Type B pancreatic cell (in vitro differentiated cells): ENCODE data around the gene TSPAN19. TPM values are rescaled to one million over a fixed set of nuclear protein-coding genes. Genes with fewer than 3 reads are reported as not detected.

Source experiments
- DNase-seq: peaks from one replicate; pipeline ENCODE4 v3.0.0; 2021; ENCODE audit warnings: mixed read lengths; ENCODE audit not compliant: unreplicated experiment; ENCODE audit errors: extremely low spot score
- H3K27ac Mint-ChIP-seq: 2 replicates; pipeline ENCODE4 v1.8.0; 2021; ENCODE audit warnings: mild to moderate bottlenecking, mixed read lengths
- H3K27me3 Mint-ChIP-seq: 2 replicates; pipeline ENCODE4 v1.8.0; 2021; ENCODE audit warnings: mixed read lengths
- H3K36me3 Mint-ChIP-seq: 2 replicates; pipeline ENCODE4 v1.8.0; 2021; ENCODE audit warnings: mixed read lengths
- H3K4me1 Mint-ChIP-seq: one replicate; pipeline ENCODE4 v1.8.0; 2021; ENCODE audit warnings: mixed read lengths; ENCODE audit not compliant: unreplicated experiment
- H3K4me3 Mint-ChIP-seq: 2 replicates; pipeline ENCODE4 v1.8.0; 2021; ENCODE audit warnings: mild to moderate bottlenecking, mixed read lengths
- H3K9me3 Mint-ChIP-seq: 2 replicates; pipeline ENCODE4 v1.8.0; 2021; ENCODE audit warnings: mixed read lengths
- total RNA-seq: library from RNA; stranded (reverse); gene quantifications from 2 replicates; pipeline ENCODE4 v1.2.1, GENCODE V29; 2021; ENCODE audit warnings: low replicate concordance
- TF ChIP-seq, protein P1 (sequence below): fragments of 200-600 bp; sonication (generic); conservative IDR thresholded peaks from 2 replicates; pipeline ENCODE4 v1.5.0; 2021; ENCODE audit warnings: antibody characterized with exemption, mild to moderate bottlenecking

Gene TSPAN19
- total RNA-seq, 1 donor from 2014 or later: 0.56 TPM

DNA sequence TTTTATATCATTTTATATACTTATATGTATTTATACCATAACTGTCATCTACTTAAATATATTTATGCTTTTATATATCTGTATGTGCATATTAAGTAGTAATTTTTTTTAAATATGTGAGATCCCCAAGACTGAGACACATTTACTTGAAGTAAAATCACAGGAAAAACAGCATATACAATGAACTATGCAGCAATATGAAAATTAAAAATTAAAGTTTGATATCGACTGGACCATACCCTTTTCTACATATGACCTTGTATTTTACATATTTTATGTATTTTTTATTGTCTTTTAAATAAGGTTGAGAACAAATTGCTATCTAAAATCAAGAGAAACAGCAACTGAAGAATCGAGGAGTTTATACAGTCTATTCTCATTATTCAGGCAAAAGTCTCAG lies 50.0 kb downstream of the TSPAN19 start:
- Mint-ChIP-seq H3K4me3 (no peak overlapping the region), H3K4me1 (no peaks in the 10 kb centered on the region), H3K36me3 (no peaks in the 10 kb centered on the region), H3K9me3 (no peaks in the 10 kb centered on the region), H3K27ac (no peak overlapping the region), H3K27me3 (no peaks in the 10 kb centered on the region)
- TF ChIP-seq, protein P1, sequence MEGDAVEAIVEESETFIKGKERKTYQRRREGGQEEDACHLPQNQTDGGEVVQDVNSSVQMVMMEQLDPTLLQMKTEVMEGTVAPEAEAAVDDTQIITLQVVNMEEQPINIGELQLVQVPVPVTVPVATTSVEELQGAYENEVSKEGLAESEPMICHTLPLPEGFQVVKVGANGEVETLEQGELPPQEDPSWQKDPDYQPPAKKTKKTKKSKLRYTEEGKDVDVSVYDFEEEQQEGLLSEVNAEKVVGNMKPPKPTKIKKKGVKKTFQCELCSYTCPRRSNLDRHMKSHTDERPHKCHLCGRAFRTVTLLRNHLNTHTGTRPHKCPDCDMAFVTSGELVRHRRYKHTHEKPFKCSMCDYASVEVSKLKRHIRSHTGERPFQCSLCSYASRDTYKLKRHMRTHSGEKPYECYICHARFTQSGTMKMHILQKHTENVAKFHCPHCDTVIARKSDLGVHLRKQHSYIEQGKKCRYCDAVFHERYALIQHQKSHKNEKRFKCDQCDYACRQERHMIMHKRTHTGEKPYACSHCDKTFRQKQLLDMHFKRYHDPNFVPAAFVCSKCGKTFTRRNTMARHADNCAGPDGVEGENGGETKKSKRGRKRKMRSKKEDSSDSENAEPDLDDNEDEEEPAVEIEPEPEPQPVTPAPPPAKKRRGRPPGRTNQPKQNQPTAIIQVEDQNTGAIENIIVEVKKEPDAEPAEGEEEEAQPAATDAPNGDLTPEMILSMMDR: no peak
- DNase-seq: no peak

DNA sequence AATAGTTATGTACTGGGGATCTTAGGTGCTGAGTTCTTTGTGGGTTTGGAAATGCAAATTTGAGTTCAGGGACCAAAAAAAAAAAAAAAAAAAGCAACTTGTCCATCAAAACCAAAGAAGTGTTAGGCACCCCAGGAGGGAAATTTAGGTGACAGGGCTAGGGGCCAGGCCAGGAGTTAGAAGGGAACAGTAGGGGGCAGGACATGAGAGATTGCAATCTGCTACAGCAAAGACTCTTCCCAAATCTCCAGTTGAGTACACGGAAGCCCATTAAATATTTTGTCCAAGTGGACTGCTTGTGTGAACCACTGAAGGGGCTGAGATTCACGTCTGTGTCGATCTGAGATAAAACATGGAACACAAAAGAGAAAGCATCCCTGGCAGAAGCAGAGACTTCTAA lies 52.8 kb downstream of the TSPAN19 start:
- no peak overlapping the region for H3K4me3 Mint-ChIP-seq

DNA sequence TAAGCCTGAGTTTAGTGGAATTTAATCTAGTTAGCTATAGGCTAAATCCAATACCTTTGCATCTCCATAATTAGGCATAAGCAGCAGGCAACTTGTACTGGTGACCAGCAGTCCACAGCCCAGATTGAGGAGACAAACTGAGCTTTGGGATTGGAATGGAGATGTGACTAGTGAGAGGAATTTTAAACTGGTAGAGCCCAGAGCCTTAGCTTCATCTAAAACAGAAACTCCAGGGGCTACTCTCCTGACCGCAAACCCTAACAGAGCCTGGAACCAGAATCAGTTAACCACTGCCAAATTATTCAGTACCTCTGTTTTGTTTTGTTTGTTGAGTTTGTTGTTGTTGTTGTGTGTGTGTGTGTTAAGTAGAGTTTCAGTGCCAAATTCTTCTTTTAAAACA lies 53.2 kb downstream of the TSPAN19 start:
- no peak for DNase-seq
- H3K4me1 Mint-ChIP-seq: no peaks in the 10 kb centered on the region
- no peak overlapping the region for H3K4me3 Mint-ChIP-seq
- no peaks in the 10 kb centered on the region for H3K27me3 Mint-ChIP-seq
- H3K27ac Mint-ChIP-seq: no peak overlapping the region
- TF ChIP-seq, protein P1: no peak
- no peaks in the 10 kb centered on the region for H3K9me3 Mint-ChIP-seq
- no peaks in the 10 kb centered on the region for H3K36me3 Mint-ChIP-seq

More for the DNA sequence above, 52.8 kb downstream of the TSPAN19 start:
- TF ChIP-seq, protein P1: no peak
- Mint-ChIP-seq H3K9me3 (no peaks in the 10 kb centered on the region), H3K27ac (no peak overlapping the region), H3K4me1 (no peaks in the 10 kb centered on the region), H3K36me3 (no peaks in the 10 kb centered on the region), H3K27me3 (no peaks in the 10 kb centered on the region)
- DNase-seq: no peak

DNA sequence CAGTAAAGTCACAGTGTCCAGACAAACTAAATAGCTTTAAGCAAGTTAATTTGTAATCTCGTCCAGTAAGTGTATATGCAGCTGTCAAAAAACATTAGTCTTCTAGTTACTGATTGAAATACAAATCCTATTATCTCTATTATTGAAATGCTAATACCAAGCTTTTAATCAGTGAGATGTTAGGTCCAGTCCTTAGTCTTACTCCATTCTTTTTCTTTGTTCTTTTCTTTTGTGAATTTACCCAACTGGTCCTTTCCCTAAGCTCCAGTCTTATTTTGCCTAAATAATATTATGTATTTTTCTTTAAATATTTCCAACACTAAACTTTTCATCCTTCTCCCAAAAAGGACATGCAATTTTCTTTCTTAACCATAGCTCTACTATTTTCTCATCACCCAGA lies 57.2 kb downstream of the TSPAN19 start:
- Mint-ChIP-seq H3K4me3 (no peak overlapping the region), H3K4me1 (peaks cover 6% of the 10 kb centered on the region), H3K27ac (no peak overlapping the region), H3K27me3 (no peaks in the 10 kb centered on the region), H3K36me3 (no peaks in the 10 kb centered on the region), H3K9me3 (no peaks in the 10 kb centered on the region)
- TF ChIP-seq, protein P1: no peak
- DNase-seq: no peak

DNA sequence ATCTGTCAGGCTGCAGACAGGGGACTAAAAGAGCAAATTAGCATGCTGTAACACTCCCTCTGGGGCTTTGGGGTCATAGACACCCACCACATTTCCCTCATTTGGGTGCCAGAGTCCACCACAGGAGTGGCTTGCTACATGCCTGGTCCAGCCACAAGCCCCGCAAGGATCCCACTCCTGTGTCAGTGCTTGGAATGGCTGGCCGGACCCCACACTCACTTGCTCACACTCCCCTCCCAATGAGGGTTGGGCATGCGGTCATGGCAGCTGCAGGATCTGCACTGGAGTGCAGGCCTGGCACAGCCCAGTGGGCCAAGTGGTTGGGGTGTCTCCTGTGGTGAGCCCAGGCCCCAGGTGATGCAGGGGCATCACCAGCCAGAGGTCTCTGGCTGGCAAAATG lies 59.9 kb downstream of the TSPAN19 start:
- H3K4me3 Mint-ChIP-seq: no peak overlapping the region
- TF ChIP-seq, protein P1: no peak
- DNase-seq: no peak
- H3K9me3 Mint-ChIP-seq: no peaks in the 10 kb centered on the region
- peaks cover 8% of the 10 kb centered on the region for H3K4me1 Mint-ChIP-seq
- H3K27me3 Mint-ChIP-seq: no peaks in the 10 kb centered on the region
- no peak overlapping the region for H3K27ac Mint-ChIP-seq
- H3K36me3 Mint-ChIP-seq: no peaks in the 10 kb centered on the region

DNA sequence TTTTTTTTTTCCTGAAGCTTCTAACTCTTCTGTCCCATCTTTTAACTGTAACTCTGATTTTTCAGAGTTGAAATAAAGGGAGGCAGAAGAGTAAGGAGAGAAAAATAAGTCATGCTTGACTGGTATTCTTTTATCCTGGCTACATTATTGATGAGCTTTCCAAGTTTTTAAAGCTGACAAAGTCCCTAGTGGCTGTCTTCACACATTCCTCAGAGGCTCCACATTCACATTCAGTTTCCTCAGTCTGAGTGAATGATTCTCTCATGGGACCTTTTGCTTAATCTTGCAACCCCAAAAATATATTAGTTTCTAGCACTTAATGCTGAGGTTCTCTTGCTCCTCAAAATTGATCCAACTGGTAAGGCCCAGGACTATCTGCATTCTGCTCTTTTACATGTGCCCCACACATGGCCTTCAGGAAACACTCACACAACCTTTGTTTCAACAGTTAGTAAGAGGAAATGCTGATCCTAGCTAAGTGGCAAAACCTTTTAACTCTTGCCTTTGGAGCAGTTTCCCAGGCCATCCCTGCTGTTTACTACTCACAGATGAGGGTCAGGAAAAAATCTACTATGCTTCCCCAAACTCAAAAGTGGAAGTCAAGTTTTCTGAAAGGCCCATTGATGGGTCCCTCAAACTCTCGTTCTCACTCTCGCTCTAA lies 61.8 kb downstream of the TSPAN19 start:
- no peaks in the 10 kb centered on the region for H3K27me3 Mint-ChIP-seq

More for the DNA sequence above, 61.8 kb downstream of the TSPAN19 start:
- no peak for DNase-seq
- TF ChIP-seq, protein P1: no peak
- H3K27ac Mint-ChIP-seq: no peak overlapping the region
- H3K4me3 Mint-ChIP-seq: no peak overlapping the region
- H3K9me3 Mint-ChIP-seq: no peaks in the 10 kb centered on the region
- H3K36me3 Mint-ChIP-seq: no peaks in the 10 kb centered on the region
- peaks cover 8% of the 10 kb centered on the region for H3K4me1 Mint-ChIP-seq
